AG04450 (cell line): ENCODE results near the gene EIF2AK2. TPM values are rescaled to one million over a fixed set of nuclear protein-coding genes. Genes with fewer than 3 reads are reported as not detected.

Source experiments
- CTCF ChIA-PET: fragments of 300-600, 350-600 bp; formaldehyde crosslinking; extraction: SDS; loops from one replicate; lab custom pipeline; 2022; ENCODE audit warnings: antibody characterized with exemption, inconsistent platforms; lab: Charles Lee
- POLR2A ChIA-PET: fragments of 350-600 bp; formaldehyde crosslinking; extraction: SDS; loops from one replicate; lab custom pipeline; 2021; ENCODE audit warnings: antibody characterized with exemption, inconsistent platforms; lab: Yijun Ruan, JAX
- DNase-seq: peaks from one replicate; pipeline ENCODE4 v3.0.0-alpha.2; 2011; ENCODE audit warnings: low read depth, low spot score
- H3K27ac ChIP-seq: one replicate; pipeline ENCODE4 v1.5.1; 2012; ENCODE audit warnings: low read depth, low read length, control low read depth
- H3K27me3 ChIP-seq: one replicate; pipeline ENCODE4 v1.6.0; 2012; ENCODE audit warnings: low read length; ENCODE audit not compliant: control insufficient read depth, insufficient read depth
- H3K4me3 ChIP-seq: 2 replicates; pipeline ENCODE4 v1.5.1; 2011; ENCODE audit warnings: mild to moderate bottlenecking, low read depth, low read length, control low read depth
- H3K9me3 ChIP-seq: 2 replicates; pipeline ENCODE4 v1.5.1; 2012; ENCODE audit warnings: low read length; ENCODE audit not compliant: control insufficient read depth, insufficient read depth
- polyA plus RNA-seq: library from polyadenylated mRNA; depleted of rRNA; stranded (reverse); fragments of >200 nt; gene quantifications from 2 replicates; pipeline ENCODE4 v1.2.3, GENCODE V29; 2011
- TF ChIP-seq, protein P1 (sequence below): IDR thresholded peaks from 2 replicates; pipeline ENCODE4 v1.5.1; 2011; ENCODE audit warnings: low read depth, low read length, control low read depth, inconsistent platforms

Gene EIF2AK2
- polyA plus RNA-seq, 1 experiment = 36.5 TPM

DNA sequence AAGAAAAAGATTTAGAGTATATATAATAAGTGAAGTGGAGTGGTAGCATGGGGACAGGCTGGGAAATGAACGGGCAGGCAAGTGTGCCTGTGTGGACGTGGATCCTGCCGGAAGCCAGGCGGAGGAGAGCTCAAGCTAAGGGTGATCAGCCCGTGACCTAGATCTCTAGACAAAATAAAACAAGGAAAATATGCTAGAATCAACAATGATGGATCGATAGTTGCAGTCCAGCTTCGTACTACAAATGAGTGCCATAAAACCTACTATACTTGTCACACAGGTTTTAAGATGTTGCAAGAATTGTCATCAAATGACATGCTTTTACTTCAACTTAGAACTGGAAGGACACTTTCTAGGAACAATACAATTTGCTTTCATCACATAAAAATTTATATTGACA is 8.5 kb downstream of the EIF2AK2 start:
- no peak overlapping the region for H3K27ac ChIP-seq
- TF ChIP-seq, protein P1, sequence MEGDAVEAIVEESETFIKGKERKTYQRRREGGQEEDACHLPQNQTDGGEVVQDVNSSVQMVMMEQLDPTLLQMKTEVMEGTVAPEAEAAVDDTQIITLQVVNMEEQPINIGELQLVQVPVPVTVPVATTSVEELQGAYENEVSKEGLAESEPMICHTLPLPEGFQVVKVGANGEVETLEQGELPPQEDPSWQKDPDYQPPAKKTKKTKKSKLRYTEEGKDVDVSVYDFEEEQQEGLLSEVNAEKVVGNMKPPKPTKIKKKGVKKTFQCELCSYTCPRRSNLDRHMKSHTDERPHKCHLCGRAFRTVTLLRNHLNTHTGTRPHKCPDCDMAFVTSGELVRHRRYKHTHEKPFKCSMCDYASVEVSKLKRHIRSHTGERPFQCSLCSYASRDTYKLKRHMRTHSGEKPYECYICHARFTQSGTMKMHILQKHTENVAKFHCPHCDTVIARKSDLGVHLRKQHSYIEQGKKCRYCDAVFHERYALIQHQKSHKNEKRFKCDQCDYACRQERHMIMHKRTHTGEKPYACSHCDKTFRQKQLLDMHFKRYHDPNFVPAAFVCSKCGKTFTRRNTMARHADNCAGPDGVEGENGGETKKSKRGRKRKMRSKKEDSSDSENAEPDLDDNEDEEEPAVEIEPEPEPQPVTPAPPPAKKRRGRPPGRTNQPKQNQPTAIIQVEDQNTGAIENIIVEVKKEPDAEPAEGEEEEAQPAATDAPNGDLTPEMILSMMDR = no peak
- DNase-seq = no peak
- H3K9me3 ChIP-seq = peaks cover 8% of the 10 kb centered on the region; the same call in 1 of the 2 replicates
- no peaks in the 10 kb centered on the region for H3K27me3 ChIP-seq
- ChIA-PET POLR2A (no interaction called here), CTCF (interaction anchor here (0.6 kb wide), 1 partner anchor 774 kb away, joined by 5 read pairs; no protein-coding TSS in a partner anchor)
- no peak overlapping the region for H3K4me3 ChIP-seq

DNA sequence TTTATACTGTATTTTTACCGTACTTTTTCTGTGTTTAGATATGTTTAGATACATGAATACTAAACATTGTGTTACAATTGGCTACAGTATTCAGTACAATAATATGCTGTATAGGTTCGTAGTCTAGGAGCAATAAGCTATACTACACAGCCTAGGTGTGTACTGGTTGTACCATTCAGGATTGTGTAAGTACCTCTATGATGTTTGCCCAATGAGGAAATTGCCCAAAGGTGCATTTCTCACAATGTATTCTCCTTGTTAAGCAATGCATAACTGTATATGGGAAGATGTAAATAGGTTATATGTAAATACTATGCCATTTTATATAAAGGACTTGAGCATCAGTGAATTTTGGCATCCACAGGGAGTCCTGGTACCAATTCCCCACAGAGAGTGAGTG is 10.7 kb downstream of the EIF2AK2 start:
- ChIA-PET POLR2A (interaction anchor here (0.6 kb wide), 1 partner anchor 85 kb away, joined by 5 read pairs; the partner anchor contains the start of genes CEBPZ and NDUFAF7), CTCF (interaction anchor here (0.6 kb wide), 3 partner anchors 11 to 1145 kb away, joined by 3 to 4 read pairs (median 3); partner anchors contain the start of gene EIF2AK2)

DNA sequence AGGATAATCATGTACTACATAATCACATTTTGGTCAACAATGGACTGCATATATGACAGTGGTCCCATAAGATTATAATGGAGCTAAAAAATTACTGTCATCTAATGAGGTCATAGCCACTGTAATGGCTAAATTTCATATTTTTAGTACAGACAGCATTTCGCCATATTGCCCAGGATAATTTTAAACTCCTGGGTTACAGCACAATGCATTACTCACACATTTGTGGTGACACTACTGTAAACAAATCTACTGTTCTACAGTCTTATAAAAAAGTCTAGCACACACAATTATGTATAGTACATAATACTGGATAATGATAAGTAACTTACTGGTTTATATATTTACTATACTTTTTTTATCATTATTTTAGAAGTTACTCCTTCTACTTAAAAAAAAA is 12.8 kb downstream of the EIF2AK2 start:
- CTCF ChIA-PET = no interaction called here
- Histone ChIP-seq H3K4me3 (no peak overlapping the region), H3K27ac (no peak overlapping the region), H3K27me3 (no peaks in the 10 kb centered on the region), H3K9me3 (no peaks in the 10 kb centered on the region)
- POLR2A ChIA-PET = interaction anchor here (0.7 kb wide), 1 partner anchor 733 kb away, joined by 3 read pairs; no protein-coding TSS in a partner anchor
- no peak for DNase-seq
- TF ChIP-seq, protein P1 = no peak

More for the DNA sequence above, 10.7 kb downstream of the EIF2AK2 start:
- Histone ChIP-seq H3K9me3 (no peaks in the 10 kb centered on the region), H3K27me3 (no peaks in the 10 kb centered on the region), H3K27ac (no peak overlapping the region), H3K4me3 (no peak overlapping the region)
- TF ChIP-seq, protein P1 = no peak
- no peak for DNase-seq

DNA sequence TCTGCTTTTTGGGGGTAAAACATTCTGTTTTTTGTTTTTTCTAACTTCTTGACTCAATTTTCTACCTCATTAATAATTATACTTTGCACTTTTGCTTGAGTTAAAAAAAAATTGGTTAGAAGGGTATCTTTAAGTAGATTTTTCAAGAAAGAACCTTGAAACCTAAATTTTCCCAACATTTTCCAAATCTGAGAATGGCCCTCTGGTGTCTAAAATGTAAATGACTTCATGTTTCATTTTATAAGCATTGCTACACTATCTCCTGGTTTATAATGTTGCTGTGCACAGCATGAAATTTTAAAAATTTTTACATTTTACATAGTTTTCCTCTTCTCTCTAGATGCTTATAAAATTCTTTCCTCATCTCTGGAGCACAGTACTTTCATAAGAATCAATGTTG is 14.2 kb downstream of the EIF2AK2 start:
- POLR2A ChIA-PET = no interaction called here
- DNase-seq = no peak
- H3K9me3 ChIP-seq = no peaks in the 10 kb centered on the region
- CTCF ChIA-PET = no interaction called here
- no peak overlapping the region for H3K27ac ChIP-seq
- H3K27me3 ChIP-seq = no peaks in the 10 kb centered on the region
- TF ChIP-seq, protein P1 = 0 out of 2 replicates have a peak, but pooled peaks have one; percentile 17
- H3K4me3 ChIP-seq = no peak overlapping the region

DNA sequence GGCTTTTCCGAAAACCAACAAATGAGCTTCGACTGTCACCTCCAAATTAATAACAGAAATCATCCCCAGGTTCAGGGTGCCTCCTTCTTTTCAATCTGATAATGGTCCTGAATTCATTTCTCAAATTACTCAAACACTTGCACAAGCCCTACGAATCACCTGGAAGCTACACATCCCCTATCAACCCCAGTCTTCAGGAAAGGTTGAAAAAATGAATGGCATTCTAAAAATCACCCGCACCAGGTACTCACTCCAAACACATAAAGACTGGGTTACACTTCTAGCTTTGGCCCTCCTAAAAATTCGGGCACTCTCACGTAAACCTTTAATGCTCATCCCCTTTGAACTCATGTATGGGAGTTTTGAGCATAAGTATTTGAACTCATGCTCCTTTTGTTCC is 23.9 kb downstream of the EIF2AK2 start:
- ChIA-PET CTCF (no interaction called here), POLR2A (no interaction called here)
- no peak for DNase-seq
- TF ChIP-seq, protein P1 = no peak
- Histone ChIP-seq H3K4me3 (no peak overlapping the region), H3K27me3 (no peaks in the 10 kb centered on the region), H3K9me3 (no peaks in the 10 kb centered on the region), H3K27ac (no peak overlapping the region)
